Adipocyte (in vitro differentiated cells): Measurements from ENCODE around the gene MXI1.
"Not testable (repeated sequence)": the region's sequence is repeated elsewhere in the genome, so short reads cannot be mapped to it uniquely, and the experiment has no call there.

Experiments used
- DNase-seq: peaks from one replicate; pipeline ENCODE4 v3.0.0-alpha.2; 2015; ENCODE audit warnings: low read depth
- H3K27me3 ChIP-seq: replicated peaks from 2 replicates; pipeline ENCODE4 v1.7.0; 2013; ENCODE audit warnings: mild to moderate bottlenecking, low read length, moderate library complexity; ENCODE audit not compliant: control insufficient read depth, insufficient read depth
- H3K36me3 ChIP-seq: 2 replicates; pipeline ENCODE4 v1.7.0; 2013; ENCODE audit warnings: low read length, mild to moderate bottlenecking, moderate library complexity; ENCODE audit not compliant: control insufficient read depth, insufficient read depth, severe bottlenecking
- H3K4me1 ChIP-seq: 2 replicates; pipeline ENCODE4 v1.7.0; 2013; ENCODE audit warnings: mild to moderate bottlenecking, low read length, moderate library complexity; ENCODE audit not compliant: control insufficient read depth, insufficient read depth
- H3K4me3 ChIP-seq: 2 replicates; pipeline ENCODE4 v1.7.0; 2013; ENCODE audit warnings: mild to moderate bottlenecking, low read length, moderate library complexity
- H3K9ac ChIP-seq: 2 replicates; pipeline ENCODE4 v1.7.0; 2013; ENCODE audit warnings: mild to moderate bottlenecking, low read length, moderate library complexity
- H3K9me3 ChIP-seq: 2 replicates; pipeline ENCODE4 v1.7.0; 2013; ENCODE audit warnings: mild to moderate bottlenecking, low read length, moderate library complexity; ENCODE audit not compliant: control insufficient read depth

MXI1 gene

DNA sequence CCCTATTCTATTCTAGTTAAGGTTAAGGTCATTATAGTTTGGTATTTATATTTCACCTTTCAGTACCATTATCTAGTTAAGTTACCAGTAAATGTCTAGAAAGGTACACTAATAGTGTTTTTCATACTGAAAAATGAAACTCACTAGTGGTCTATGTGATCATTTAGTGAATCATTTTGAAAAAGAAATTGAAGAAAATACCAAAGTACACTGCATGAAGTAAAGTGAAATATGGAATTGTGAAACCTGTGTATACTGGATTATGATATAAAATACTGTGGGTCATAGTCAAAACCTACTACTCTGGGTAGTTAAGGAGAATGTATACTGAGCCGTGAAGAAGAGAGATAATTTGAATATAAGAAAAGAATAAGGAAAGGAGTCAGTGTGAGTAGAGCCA, 44.0 kb downstream of the MXI1 start:
- not testable (repeated sequence) for H3K9me3 ChIP-seq, H3K4me3 ChIP-seq, H3K27me3 ChIP-seq, H3K36me3 ChIP-seq, H3K4me1 ChIP-seq, H3K9ac ChIP-seq, DNase-seq

DNA sequence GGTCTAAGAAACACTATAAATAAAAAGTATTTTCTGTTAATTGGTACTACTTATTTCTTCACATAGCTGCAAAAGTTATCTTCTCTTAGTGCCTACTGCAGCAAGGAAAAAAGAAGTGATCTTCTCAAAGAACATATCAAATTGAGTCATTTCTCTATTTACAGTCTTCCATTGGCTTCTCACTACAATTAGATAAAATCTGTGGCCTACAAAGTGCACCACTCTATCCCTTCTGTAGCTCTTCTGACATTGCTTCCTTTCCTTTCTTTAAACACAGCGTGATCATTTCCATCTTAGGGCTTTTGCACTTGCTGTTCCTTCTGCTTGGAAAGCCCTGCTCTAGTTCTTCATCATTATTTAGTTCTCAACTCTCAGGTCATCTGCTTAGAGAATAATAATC, 44.7 kb downstream of the MXI1 start:
- Histone ChIP-seq H3K9me3 (peaks cover 4% of the 10 kb centered on the region), H3K27me3 (no peaks in the 10 kb centered on the region), H3K36me3 (peaks cover 3% of the 10 kb centered on the region), H3K9ac (no peak overlapping the region), H3K4me3 (no peak overlapping the region), H3K4me1 (no peaks in the 10 kb centered on the region)
- no peak for DNase-seq

DNA sequence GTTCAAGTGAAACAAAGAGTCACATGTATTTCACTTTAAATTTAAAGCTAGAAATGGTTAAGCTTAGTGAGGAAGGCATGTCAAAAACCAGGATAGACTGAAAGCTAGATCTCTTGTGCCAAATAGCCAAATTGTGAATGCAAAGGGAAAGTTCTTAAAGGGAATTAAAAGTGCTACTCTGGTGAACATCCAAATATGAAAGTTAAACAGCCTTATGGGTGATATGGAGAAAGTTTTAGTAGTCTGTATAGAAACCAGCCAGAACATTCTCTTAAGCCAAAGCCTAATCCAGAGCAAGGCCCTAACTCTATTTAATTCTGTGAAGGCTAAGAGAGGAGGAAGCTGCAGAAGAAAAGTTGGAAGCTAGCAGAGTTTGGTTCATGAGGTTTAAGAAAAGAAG, 47.1 kb downstream of the MXI1 start:
- no peaks in the 10 kb centered on the region for H3K27me3 ChIP-seq
- H3K9ac ChIP-seq, result no peak overlapping the region
- H3K9me3 ChIP-seq, result peaks cover 4% of the 10 kb centered on the region
- H3K4me1 ChIP-seq, result no peaks in the 10 kb centered on the region
- H3K36me3 ChIP-seq, result peaks cover 3% of the 10 kb centered on the region
- H3K4me3 ChIP-seq, result no peak overlapping the region
- DNase-seq, result no peak

DNA sequence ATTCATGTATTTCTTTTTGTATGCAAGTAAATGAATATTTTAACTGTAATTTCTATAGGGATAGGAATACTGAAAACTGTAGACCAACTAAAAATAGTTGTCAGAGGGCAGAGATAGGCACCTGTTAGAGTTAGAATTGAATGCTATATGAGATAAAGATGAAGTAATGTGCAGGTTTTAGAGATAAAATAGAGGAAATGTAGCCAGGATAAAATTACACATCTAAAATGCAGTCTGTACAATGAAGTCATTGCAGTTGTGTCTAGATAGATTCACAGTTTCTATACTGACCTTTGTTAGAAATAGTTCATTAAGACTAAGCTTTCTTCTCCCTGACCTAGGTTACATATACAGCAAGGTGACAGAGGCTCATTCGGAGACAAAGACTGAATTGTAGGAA, 51.1 kb downstream of the MXI1 start:
- no peak overlapping the region for H3K9ac ChIP-seq
- DNase-seq, result no peak
- peaks cover 3% of the 10 kb centered on the region for H3K36me3 ChIP-seq
- peaks cover 12% of the 10 kb centered on the region for H3K4me1 ChIP-seq
- H3K9me3 ChIP-seq, result peaks cover 4% of the 10 kb centered on the region
- no peak overlapping the region for H3K4me3 ChIP-seq
- no peaks in the 10 kb centered on the region for H3K27me3 ChIP-seq

DNA sequence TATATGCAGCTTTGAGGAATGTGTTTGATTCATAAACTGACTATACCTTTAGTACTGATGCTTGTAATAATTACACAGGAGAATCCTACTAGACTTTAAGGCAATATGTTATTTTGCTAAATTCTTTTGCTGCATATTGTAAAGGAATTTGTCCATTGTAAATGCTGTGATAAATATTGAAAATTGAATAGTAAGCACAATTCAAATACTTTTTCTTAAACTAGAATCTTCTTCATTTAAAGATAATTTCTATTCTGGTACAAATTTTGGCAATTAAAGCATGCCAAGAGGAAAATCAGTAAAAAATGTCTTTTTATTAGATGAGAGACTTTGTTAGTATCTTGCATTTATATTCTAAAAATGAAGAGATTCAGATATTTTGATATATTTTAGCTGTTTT, 51.9 kb downstream of the MXI1 start:
- peaks cover 4% of the 10 kb centered on the region for H3K9me3 ChIP-seq
- H3K27me3 ChIP-seq, result no peaks in the 10 kb centered on the region
- no peak for DNase-seq
- H3K4me1 ChIP-seq, result peaks cover 18% of the 10 kb centered on the region
- no peak overlapping the region for H3K9ac ChIP-seq
- no peak overlapping the region for H3K4me3 ChIP-seq
- peaks cover 3% of the 10 kb centered on the region for H3K36me3 ChIP-seq

DNA sequence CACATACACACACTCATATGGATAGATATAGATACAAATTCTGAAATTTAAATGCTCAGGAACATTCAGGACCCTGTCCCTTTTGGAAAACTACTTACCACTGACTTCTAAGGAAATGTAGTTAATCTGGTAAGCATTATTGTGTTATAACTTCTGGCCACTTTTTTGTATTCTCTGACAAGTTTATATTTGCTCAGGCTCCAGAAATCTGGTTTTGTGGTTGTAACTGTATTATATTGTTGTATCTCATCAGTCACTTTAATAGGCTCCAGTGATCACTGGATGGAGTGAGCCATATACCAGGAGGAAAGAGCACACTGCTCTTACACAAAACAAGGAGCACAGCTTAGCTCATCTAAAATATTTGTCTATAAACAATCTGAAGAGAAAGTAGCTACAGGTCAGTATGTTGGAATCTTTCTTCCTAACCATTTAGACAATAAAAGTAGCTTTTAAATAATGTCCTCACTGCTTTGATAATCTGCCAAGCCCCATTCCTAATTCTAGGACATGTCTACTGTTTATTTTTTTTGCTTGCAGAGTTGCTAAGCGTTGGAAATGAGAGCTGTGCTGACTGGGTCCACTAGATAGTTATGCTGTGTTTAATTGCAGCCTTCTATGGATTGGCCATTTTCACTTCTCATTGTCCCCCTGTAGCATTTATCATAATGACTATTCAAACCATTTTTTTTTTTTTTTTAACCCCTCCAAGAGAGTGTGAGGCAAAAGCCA, 53.5 kb downstream of the MXI1 start:
- peak; percentile 32 for DNase-seq
- no peak overlapping the region for H3K9ac ChIP-seq
- no peaks in the 10 kb centered on the region for H3K36me3 ChIP-seq
- no peaks in the 10 kb centered on the region for H3K27me3 ChIP-seq
- H3K9me3 ChIP-seq, result peaks cover under 1% of the 10 kb centered on the region
- no peak overlapping the region for H3K4me3 ChIP-seq
- H3K4me1 ChIP-seq, result peaks cover 18% of the 10 kb centered on the region

DNA sequence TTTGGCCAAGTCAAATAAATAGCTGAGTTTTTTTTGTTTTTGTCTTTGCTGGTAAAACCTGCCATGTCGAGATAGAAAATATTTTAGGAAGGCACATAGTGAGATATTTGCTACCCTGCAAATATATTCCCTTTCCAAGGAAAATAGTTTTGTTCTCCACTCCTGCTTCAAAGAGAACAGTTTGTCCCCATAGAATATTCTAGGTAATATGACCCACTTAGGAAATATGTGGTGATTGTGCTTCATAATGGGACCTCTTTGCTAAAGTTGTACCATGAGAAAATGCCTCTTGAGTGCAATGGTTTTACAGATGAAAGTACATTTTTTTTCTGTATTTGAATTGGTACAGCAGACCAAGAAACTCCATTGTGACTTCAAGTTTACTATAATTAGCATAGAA, 55.8 kb downstream of the MXI1 start:
- no peaks in the 10 kb centered on the region for H3K36me3 ChIP-seq
- no peaks in the 10 kb centered on the region for H3K27me3 ChIP-seq
- no peak overlapping the region for H3K9ac ChIP-seq
- H3K4me1 ChIP-seq, result peaks cover 18% of the 10 kb centered on the region
- DNase-seq, result peak; percentile 56
- peak overlapping the region; percentile 2 for H3K4me3 ChIP-seq
- no peaks in the 10 kb centered on the region for H3K9me3 ChIP-seq

DNA sequence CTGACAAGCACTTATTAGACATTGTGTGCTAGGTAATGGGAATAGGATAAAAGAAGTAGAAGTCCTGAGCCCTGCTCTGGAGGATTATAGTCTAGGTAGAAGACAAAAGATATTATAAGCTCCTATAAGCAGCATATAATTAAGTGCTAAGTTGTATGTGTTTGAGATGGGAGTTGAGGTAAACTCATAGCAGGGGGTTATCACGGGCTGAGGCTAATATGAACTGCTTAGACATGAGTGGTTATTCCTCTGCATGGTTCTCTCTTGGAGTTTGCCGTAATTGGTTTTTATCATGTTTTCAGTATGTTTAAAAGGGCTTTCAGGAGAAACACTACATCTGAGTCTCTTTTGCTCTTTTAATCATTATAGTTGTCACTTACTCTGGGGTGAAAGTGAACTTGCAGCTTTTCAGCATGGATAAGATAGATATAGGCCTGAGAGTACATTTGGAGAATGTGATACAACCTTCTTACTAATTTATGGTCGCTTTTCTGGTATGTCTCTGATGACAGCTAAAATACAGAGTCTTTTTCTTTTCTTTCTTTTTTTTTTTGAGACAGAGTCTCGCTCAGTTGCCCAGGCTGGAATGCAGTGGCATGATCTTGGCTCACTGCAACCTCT, 58.3 kb downstream of the MXI1 start:
- DNase-seq, result no peak
- Histone ChIP-seq H3K4me3 (no peak overlapping the region), H3K4me1 (peaks cover 38% of the 10 kb centered on the region), H3K9me3 (no peaks in the 10 kb centered on the region), H3K36me3 (no peaks in the 10 kb centered on the region), H3K9ac (no peak overlapping the region), H3K27me3 (no peaks in the 10 kb centered on the region)

DNA sequence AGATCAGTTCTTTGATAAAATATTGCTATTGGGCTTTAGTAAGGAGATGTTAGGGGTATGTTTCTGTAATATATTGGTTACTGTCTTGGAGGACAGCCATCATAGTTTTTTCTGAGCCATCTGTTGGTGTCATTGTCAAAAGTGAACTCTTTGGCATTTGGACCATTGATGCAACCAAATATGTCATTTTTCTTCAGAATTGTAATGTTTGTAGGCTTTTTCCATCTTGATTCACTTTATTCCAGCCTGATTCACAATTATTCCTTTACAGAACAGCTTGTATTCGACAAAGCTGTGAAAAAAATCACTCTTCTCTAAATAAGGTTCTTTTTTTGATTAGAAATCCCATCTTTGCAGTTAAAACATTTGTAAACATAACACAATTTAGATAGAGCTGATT, 59.9 kb downstream of the MXI1 start:
- H3K9me3 ChIP-seq, result no peaks in the 10 kb centered on the region
- H3K4me1 ChIP-seq, result peaks cover 35% of the 10 kb centered on the region
- no peaks in the 10 kb centered on the region for H3K27me3 ChIP-seq
- H3K4me3 ChIP-seq, result no peak overlapping the region
- DNase-seq, result no peak
- H3K36me3 ChIP-seq, result no peaks in the 10 kb centered on the region
- no peak overlapping the region for H3K9ac ChIP-seq

DNA sequence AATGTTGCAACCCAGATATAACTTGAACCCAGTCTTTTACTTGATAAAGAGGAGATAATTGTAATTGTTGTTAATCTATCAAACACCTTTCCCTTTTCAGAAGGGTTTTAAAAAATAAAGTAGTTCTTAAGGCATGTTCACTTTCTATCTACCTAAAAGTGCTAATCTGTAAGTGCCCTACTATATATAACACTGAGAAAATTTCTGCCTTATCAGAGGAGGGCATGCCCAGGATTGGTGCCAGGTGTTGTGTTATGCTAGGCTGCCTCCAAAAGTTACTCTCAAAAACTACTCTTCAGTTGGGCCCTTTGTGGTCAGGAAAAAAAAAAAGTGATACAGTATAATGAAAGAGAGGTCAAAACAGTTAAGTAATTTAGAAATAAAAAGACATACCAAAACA, 61.0 kb downstream of the MXI1 start:
- H3K36me3 ChIP-seq, result no peaks in the 10 kb centered on the region
- H3K4me1 ChIP-seq, result peaks cover 32% of the 10 kb centered on the region
- H3K4me3 ChIP-seq, result no peak overlapping the region
- H3K9ac ChIP-seq, result no peak overlapping the region
- H3K9me3 ChIP-seq, result no peaks in the 10 kb centered on the region
- DNase-seq, result no peak
- no peaks in the 10 kb centered on the region for H3K27me3 ChIP-seq

DNA sequence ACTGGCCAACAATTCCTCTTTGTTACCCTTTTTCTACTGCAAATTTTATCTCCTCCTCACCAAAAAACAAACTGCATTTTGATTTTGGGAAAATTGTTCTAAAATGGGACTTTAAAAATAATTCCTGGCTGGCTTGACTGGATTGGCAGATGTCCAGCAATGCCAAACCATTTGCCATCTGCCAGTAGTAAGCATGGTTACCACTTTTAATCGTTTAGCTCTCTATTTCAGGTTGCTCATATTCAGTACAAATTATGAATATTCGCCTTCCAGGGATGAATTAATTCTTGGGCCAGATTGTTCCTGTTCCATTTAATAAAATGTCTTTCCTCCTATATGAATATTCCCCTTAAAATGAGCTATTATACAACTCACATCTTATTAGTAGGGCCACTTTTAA, 61.6 kb downstream of the MXI1 start:
- no peaks in the 10 kb centered on the region for H3K36me3 ChIP-seq
- DNase-seq, result peak; percentile 4
- H3K27me3 ChIP-seq, result no peaks in the 10 kb centered on the region
- H3K9ac ChIP-seq, result peak overlapping the region; percentile 68
- peak overlapping the region; percentile 80 for H3K4me3 ChIP-seq
- peaks cover 32% of the 10 kb centered on the region for H3K4me1 ChIP-seq
- no peaks in the 10 kb centered on the region for H3K9me3 ChIP-seq
